ENCODE results near the gene FBXO42.

Gene FBXO42

DNA sequence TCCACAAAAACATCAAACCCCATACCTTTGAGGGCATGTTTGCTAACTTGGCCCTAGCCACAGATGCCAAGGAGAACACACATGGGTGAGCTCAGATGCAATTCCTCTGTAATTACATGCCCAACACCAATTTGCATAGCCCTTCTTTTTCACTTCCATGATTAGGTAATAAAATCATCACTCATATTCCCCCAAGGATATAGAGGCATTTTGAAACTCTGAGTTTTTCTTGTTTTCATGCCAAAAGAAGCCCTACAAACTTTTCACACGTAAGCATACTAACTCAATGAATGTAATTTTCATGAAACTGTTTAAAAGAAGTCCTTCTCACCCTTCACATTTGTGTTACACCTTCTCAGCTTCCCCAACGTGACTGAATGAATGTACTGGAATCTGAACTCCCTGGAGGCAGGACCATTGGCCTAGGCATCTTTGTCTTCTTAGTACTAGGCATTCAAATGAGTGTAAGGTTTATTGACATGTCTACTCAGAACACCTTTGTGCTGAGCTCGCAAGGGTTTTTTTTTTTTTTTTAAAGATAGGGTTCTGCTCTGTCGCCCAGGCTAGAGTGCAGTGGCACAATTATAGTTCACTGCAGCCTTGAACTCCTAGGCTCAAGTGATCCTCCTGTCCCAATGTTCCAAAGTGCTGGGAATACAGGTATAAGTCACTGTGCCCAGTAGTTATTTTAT lies 31.0 kb downstream of the FBXO42 start:
- no peak for DNase-seq

GRCh38 chr1:16318555-16318954 lies 33.7 kb downstream of the FBXO42 start:
- DNase-seq, result no peak

DNA sequence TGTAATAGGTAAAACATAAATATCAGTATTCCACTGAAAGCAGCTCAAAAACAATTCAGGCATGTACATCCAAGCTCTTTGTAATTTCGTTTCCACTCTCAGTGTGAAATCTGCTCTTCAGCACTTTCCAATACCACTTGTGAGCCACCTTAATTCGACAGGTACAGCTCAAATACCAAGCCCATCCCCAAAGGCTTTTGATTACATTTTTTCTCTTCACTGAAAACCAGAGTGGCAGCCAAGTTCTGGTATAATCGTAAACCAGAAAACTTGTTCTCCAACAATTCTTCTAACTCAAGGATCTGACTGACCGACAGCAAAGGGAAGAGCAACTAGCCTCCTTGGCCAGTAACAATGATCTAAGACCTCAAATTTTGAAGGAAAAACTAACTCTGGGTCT lies 36.8 kb downstream of the FBXO42 start:
- no peak for DNase-seq

- DNase-seq, result no peak
These were observed 45.1 kb downstream of the FBXO42 start for GRCh38 chr1:16307222-16307621.

GRCh38 chr1:16302709-16303627 lies 49.3 kb downstream of the FBXO42 start:
- no peak for DNase-seq

GRCh38 chr1:16300436-16300835 lies 51.8 kb downstream of the FBXO42 start:
- DNase-seq, result no peak

- no peak for DNase-seq
These were observed 53.6 kb downstream of the FBXO42 start for GRCh38 chr1:16298653-16299052.

GRCh38 chr1:16296643-16297042 lies 55.6 kb downstream of the FBXO42 start:
- DNase-seq, result no peak

- no peak for DNase-seq
These were observed 57.8 kb downstream of the FBXO42 start for GRCh38 chr1:16294219-16295212.

DNA sequence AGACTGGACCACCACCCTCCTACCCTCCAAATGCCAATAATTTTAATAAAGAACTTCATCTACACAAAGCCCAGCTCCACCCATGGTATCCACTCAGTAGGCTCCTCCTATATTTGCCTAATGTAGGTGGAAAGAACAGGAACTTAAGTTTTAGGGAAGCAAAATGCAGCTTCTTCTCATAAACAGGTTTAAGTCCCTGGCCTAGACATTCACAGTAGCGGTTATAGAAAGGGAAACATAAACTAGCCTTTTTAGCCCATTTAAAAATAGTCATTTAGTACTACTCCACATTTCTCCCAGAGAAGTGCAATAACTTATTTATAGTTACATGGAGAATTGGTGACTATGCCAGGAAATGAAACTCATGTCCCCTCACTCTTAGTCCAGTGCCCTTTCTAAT lies 58.7 kb downstream of the FBXO42 start:
- DNase-seq, result no peak

DNA sequence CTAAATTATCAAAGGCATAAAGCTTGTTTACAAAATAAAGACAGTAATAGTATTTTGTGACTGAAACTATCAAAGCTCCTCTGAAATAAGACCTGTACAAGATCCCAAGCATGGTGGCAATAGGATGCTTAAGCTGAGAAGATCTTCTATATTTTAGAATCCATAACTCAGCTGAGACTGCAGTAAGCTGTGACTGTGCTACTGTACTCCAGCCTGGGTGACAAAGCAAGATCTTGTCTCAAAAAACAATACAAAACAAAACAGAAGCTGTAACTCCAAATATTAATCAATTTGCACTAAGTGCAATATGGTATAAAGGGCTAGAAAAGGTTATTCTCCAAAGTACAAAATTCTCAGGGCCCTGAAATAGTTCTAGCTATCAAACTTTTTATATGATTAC lies 59.5 kb downstream of the FBXO42 start:
- DNase-seq, result no peak

DNA sequence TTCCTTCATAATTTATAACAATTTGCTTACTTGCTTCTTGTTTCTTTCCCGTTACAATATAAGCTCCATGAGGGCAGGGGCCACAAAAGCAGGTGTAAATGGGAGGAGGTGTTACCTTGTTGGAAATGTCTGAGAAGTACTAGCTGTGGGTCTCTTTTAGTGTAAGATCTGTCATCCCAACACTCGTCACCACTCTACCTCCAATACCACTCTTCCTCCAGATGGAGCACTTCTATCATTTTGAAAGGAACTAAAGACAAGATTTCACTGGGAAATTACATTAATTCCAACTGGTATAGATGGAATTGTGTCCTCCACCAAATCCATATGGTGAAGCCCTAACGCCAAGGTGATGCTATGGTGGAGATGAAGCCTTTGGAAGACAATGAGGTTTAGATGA lies 62.3 kb downstream of the FBXO42 start:
- no peak for DNase-seq

GRCh38 chr1:16286122-16286521 lies 66.2 kb downstream of the FBXO42 start:
- no peak for DNase-seq

DNA sequence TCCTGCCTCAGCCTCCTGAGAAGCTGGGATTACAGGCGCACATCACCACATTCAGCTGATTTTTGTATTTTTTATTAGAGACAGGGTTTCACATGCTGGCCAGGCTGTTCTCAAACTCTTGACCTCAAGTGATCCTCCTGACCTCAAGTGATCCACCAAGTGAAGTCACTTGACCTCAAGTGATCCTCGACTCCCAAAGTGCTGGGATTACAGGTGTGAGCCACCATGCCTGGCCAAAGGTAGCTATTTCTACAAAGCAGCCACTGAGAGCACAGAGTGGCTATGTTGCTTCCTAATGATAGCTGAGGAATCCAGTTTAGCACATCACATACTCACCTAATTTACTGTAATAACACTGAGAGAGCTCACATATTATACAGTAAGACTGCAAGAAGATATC lies 70.5 kb downstream of the FBXO42 start:
- no peak for DNase-seq

DNA sequence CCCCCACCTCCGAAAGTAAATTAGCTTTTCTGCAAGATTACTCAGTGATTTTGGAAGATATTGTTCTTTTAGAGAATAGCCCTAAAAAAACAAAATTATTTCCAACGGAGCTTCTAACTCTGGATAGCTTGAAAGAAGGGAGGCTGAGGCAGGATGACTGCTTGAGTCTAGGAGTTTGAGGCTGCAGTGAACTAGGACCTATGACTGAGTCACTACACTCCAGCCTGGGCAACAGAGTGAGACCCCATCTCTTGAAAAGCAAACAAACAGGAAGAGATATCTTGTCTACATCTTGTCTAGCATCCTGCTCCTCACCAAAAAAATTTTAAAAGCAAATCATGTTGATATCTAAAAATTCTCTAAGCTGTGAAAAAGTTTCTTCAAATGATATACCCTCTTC lies 73.1 kb downstream of the FBXO42 start:
- DNase-seq, result no peak

DNA sequence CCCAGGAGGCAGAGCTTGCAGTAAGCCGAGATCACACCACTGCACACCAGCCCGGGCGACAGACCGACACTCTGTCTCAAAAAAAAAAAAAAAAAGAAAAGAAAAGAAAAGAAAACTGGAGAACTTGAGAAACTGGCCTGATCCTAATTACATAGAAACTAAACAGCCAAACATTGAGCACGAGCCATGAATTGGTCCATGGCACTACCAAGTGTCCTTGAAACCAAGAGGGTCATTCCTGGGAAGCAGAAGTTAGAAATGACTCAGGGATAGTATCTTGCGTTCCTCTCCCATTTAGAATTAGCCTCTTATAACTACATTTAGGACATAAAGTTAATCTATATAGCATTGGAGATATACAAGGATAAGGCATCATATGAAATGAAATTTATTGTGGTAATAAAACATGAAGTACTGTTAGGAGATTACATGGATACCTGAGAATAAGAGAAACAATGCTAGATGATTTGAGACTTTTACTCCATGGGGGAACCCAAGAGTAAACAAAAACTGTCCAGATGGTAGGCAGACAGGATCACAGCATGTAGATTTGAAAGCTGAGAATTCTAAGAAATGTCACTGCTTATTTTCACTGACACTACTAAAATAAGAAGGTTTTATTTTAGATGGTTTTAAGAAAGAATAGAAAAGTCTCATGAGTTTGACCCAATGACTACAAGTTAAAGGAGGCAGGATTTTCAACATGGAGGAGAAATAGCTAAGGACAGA lies 75.8 kb downstream of the FBXO42 start:
- no peak for DNase-seq

DNA sequence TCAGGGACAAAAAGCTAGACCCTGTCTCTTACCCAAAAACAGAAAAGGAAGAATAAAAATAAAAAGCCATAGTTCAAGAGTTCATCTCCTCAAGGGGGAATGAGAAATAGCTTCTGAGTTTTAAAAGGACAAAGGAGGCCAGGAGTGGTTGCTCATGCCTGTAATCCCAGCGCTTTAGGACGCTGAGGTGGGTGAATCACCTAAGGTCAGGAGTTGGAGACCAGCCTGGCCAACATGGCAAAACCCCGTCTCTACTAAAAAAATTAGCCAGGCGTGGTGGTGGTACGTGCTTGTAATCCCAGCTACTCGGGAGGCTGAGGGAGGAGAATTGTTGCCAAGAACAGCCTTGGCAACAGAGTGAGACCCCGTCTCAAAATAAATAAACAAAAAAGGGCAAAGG lies 76.7 kb downstream of the FBXO42 start:
- DNase-seq, result no peak

DNA sequence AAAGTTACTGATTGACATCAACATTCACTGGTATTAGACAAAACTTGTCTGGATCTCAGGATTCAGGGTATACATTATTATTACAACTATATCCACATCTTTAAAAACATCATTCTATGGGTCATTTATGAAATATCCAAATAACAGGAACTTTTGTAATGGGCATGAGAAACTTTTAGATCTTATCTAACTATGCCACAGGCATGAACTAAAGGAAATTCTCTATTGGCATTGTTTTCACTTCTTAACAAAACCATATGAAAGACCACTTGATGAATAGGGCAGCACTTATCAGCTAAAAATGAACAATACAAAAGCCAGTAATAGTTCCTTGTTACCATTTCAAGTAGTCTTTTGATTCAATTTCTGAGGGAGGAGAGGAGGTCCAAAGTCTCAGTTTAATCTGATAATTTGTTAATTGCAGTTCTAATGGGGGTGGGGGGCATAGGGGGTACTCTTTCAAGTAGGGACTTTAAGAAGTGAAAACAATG lies 84.5 kb downstream of the FBXO42 start:
- no peak for DNase-seq

DNA sequence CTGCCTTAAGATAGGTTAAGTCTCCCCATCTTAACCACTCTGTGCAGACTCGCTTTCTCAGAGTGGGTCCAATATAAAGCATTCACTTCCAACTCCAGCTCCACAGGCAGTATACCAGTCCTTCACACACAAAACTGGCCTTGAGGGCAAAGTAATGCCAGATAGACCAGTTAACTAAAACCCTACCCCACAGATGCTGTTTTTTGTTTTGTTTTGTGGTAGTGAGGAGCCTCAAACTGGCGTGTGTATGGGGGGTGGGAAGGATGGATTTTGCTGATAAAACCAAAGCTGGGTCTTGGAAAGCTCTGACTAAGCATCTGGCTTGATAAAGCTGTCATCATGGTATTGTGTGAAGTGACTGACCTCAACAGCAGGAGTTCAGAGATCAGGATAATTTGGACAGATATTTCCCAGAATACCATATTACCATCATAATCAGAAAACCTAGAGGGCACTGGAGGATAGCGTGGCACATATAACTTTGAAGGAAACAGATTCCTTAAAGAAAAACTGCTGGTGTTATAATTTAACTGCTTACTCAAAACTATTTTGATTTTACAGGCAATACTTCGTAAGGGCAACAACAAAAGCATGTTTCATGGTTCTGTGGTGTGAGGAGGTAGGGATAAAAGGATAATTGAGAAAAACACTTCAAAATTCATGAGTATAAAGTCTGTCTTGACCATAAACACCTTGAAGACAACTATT lies 85.7 kb downstream of the FBXO42 start:
- DNase-seq, result no peak

GRCh38 chr1:16262067-16262466 lies 90.2 kb downstream of the FBXO42 start:
- no peak for DNase-seq

DNA sequence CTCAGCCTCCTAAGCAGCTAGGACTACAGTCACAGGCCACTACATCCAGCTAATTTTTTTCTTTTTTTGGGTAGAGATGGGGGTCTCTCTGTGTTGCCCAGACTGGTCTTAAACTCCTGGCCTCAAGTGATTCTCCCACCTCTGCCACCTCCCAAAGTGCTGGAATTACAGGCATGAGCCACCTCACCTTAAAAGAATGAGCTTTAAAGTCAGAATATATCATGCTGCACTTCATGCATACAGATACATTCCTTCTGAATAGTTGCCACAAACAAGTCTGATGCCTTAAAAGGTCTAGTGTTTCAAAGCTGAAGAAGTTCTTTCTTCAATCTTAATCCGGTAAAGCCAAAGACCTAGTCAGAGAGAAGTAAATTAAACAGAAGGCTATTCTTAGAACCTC lies 91.5 kb downstream of the FBXO42 start:
- DNase-seq, result no peak
